K562 (cell line): Measurements from ENCODE around the gene NMUR1. TPM values are rescaled to one million over a fixed set of nuclear protein-coding genes. Genes with fewer than 3 reads are reported as not detected.

Experiments used
- ATAC-seq: fragments of 200-7000 bp; cut with Tn5 transposase; 3 replicates; pipeline ENCODE4 v1.9.1; 2020; ENCODE audit warnings: moderate library complexity
- BruUV-seq: library from RNA; stranded (reverse); fragments of 400-500 nt; replicated peaks from 2 replicates; lab custom pipeline; 2021; lab: Mats Ljungman, UMichigan
- CTCF ChIA-PET: fragments of 300-600 bp; formaldehyde crosslinking; extraction: SDS; loops from one replicate; lab custom pipeline; 2021; ENCODE audit warnings: low intra/inter-chr PET ratio; lab: Yijun Ruan, JAX
- POLR2A ChIA-PET: fragments of 300-600, 350-650 bp; sonication (Branson Sonifier 250); formaldehyde crosslinking; extraction: SDS; loops from one replicate; lab custom pipeline; 2021; ENCODE audit warnings: antibody characterized with exemption, inconsistent platforms; lab: Yijun Ruan, JAX
- DNase-seq, 4 experiments: peaks; one replicate each; pipeline versions ENCODE4 v3.0.0 to v3.0.0-alpha.2; 2011 to 2018; ENCODE audit warnings: low spot score in 3 of 4, mixed read lengths in 3 of 4; ENCODE audit errors: extremely low read depth in 1 of 4
- FAIRE-seq: peaks from 2 replicates; lab custom pipeline; 2011; peaks lifted over from hg19 to GRCh38; lab: Jason Lieb, UNC
- H2AFZ ChIP-seq: 2 replicates; pipeline ENCODE4 v1.6.0; 2011; ENCODE audit warnings: low read depth, low read length, control low read depth, inconsistent platforms
- H3K27ac ChIP-seq: fragments of 200-600 bp; 3 replicates; pipeline ENCODE4 v1.8.0; 2011; ENCODE audit warnings: low read depth, mild to moderate bottlenecking, control low read depth, inconsistent platforms, low read length, moderate library complexity, mixed read lengths; ENCODE audit errors: extremely low read depth
- H3K27me3 ChIP-seq, 2 experiments: fragments of 300-600 bp in 1 of 2; 2 replicates in 1 of 2; 3 replicates in 1 of 2; pipeline versions ENCODE4 v1.6.0 to v1.8.0; 2011; ENCODE audit warnings: inconsistent platforms in 2 of 2, low read length in 2 of 2, mild to moderate bottlenecking in 1 of 2, mixed read lengths in 1 of 2, moderate library complexity in 1 of 2; ENCODE audit not compliant: control insufficient read depth in 2 of 2, insufficient read depth in 2 of 2
- H3K36me3 ChIP-seq: fragments of 300-600 bp; 3 replicates; pipeline ENCODE4 v1.8.0; 2011; ENCODE audit warnings: mild to moderate bottlenecking, low read length, inconsistent platforms; ENCODE audit not compliant: control insufficient read depth, insufficient read depth
- H3K4me1 ChIP-seq, 2 experiments: fragments of 200-600 bp in 1 of 2; replicated peaks in 1 of 2; 2 replicates in 1 of 2; 3 replicates in 1 of 2; pipeline versions ENCODE4 v1.5.1 to v1.8.0; 2011; ENCODE audit warnings: inconsistent platforms in 2 of 2, low read length in 2 of 2, mild to moderate bottlenecking in 1 of 2, mixed read lengths in 1 of 2, moderate library complexity in 1 of 2; ENCODE audit not compliant: control insufficient read depth in 2 of 2, insufficient read depth in 2 of 2
- H3K4me2 ChIP-seq: 2 replicates; pipeline ENCODE4 v1.6.1; 2011; ENCODE audit warnings: low read length, control low read depth, inconsistent platforms, mixed read lengths; ENCODE audit not compliant: insufficient read depth
- H3K4me3 ChIP-seq: fragments of 200-600 bp; sonication (generic), shearing (Covaris generic); 2 replicates; pipeline ENCODE4 v1.5.1; 2016; ENCODE audit warnings: control low read depth, inconsistent platforms
- H3K79me2 ChIP-seq: fragments of 200-600 bp; 3 replicates; pipeline ENCODE4 v1.8.0; 2011; ENCODE audit warnings: low read length, inconsistent platforms; ENCODE audit not compliant: control insufficient read depth, insufficient read depth
- H3K9ac ChIP-seq, 2 experiments: 2 replicates each; pipeline versions ENCODE4 v1.6.0 to v1.6.1; 2011; ENCODE audit warnings: low read depth in 2 of 2, low read length in 2 of 2, control low read depth in 1 of 2, inconsistent platforms in 1 of 2, mild to moderate bottlenecking in 1 of 2, mixed read lengths in 1 of 2; ENCODE audit not compliant: insufficient read depth in 1 of 2
- H3K9me1 ChIP-seq: one replicate; pipeline ENCODE4 v1.6.0; 2011; ENCODE audit warnings: inconsistent platforms, mild to moderate bottlenecking, low read length, moderate library complexity; ENCODE audit not compliant: control insufficient read depth, insufficient read depth
- H3K9me3 ChIP-seq: replicated peaks from 2 replicates; pipeline ENCODE4 v1.5.1; 2011; ENCODE audit warnings: low read depth, low read length, inconsistent platforms; ENCODE audit not compliant: control insufficient read depth, insufficient read depth
- H4K20me1 ChIP-seq: replicated peaks from 2 replicates; pipeline ENCODE4 v1.6.1; 2011; ENCODE audit warnings: low read length, inconsistent platforms, mixed read lengths; ENCODE audit not compliant: control insufficient read depth, insufficient read depth
- HDAC6 ChIP-seq: IDR thresholded peaks from 2 replicates; pipeline ENCODE4 v1.6.1; 2012; ENCODE audit warnings: low read depth, mild to moderate bottlenecking, control low read depth, inconsistent platforms, low read length, moderate library complexity
- KLF6 ChIP-seq: fragments of 250-450 bp; sonication (Bioruptor Pico); IDR thresholded peaks from 2 replicates; pipeline ENCODE4 v1.4.0; 2020; ENCODE audit warnings: mild to moderate bottlenecking, moderate library complexity, borderline replicate concordance
- MEF2D ChIP-seq: conservative IDR thresholded peaks from 2 replicates; pipeline ENCODE4 v1.6.1; 2016; ENCODE audit warnings: low read depth, missing genetic modification characterization, missing compliant biosample characterization
- NFRKB ChIP-seq: fragments of 450-650 bp; IDR thresholded peaks from 2 replicates; pipeline ENCODE4 v1.6.1; 2016; ENCODE audit warnings: low read depth
- NR2C1 ChIP-seq, 2 experiments: fragments of 450-650 bp; IDR thresholded peaks; 2 replicates each; pipeline ENCODE4 v1.6.1; 2017; ENCODE audit warnings: mild to moderate bottlenecking in 2 of 2, antibody characterized with exemption in 1 of 2, inconsistent platforms in 1 of 2, missing compliant biosample characterization in 1 of 2, missing genetic modification characterization in 1 of 2
- SMAD4 ChIP-seq: fragments of 250-450 bp; sonication (Bioruptor Pico); conservative IDR thresholded peaks from 2 replicates; pipeline ENCODE4 v1.8.0; 2021; ENCODE audit warnings: inconsistent platforms, mild to moderate bottlenecking, moderate library complexity
- ZNF165 ChIP-seq: fragments of 250-450 bp; sonication (Bioruptor Pico); IDR thresholded peaks from 2 replicates; pipeline ENCODE4 v1.4.0; 2020; ENCODE audit warnings: borderline replicate concordance
- ZNF3 ChIP-seq: fragments of 250-450 bp; sonication (Bioruptor Pico); IDR thresholded peaks from 2 replicates; pipeline ENCODE4 v1.5.0; 2021; ENCODE audit warnings: mild to moderate bottlenecking, moderate library complexity
- ZNF347 ChIP-seq: fragments of 450-650 bp; formaldehyde crosslinking; IDR thresholded peaks from 2 replicates; pipeline ENCODE4 v1.4.0; 2020; ENCODE audit warnings: low read depth, mild to moderate bottlenecking, moderate library complexity
- WGBS: fragments of 100-300 bp; shearing (Covaris generic); methylation state at CpG from one replicate; pipeline ENCODE4 v1.1.6; 2016; ENCODE audit warnings: low coverage, mixed read lengths; ENCODE audit not compliant: insufficient coverage; ENCODE audit errors: missing lambda C conversion rate; 5-methylcytosine and 5-hydroxymethylcytosine counted together
- in situ Hi-C: fragments of 300-500 bp; cut with MboI; formaldehyde crosslinking; loops from 4 replicates; pipeline ENCODE4 v1.15.0; 2018; ENCODE audit warnings: inconsistent platforms, mixed read lengths
- intact Hi-C: fragments of 100-400 bp; cut with micrococcal nuclease; formaldehyde crosslinking; loops from 2 replicates; pipeline ENCODE4 v1.14.2; 2022
- polyA plus RNA-seq, 8 experiments: library from polyadenylated mRNA; depleted of rRNA in 4 of 8; stranded (reverse) in 5 of 8; unstranded in 3 of 8; fragments of >200 nt; fragmentation: Nextera tagmentation in 2 of 8; fragmentation: Illumina TruSeq in 1 of 8; extraction: Ambion mirVana in 2 of 8; extraction: Trizol in 1 of 8; gene quantifications; 2 replicates each; pipeline versions ENCODE4 v1.2.1 to v1.2.3, GENCODE V29; 2011 to 2014; ENCODE audit warnings: inconsistent platforms in 1 of 8, missing spikeins in 1 of 8
- total RNA-seq, 7 experiments: library from RNA; depleted of rRNA in 6 of 7; stranded (reverse); fragments of >200 nt in 6 of 7; fragmentation: Illumina TruSeq in 2 of 7; extraction: Trizol in 2 of 7; gene quantifications; 2 replicates each; pipeline versions ENCODE4 v1.2.1 to v1.2.3, GENCODE V29; 2011 to 2021; ENCODE audit warnings: low replicate concordance in 1 of 7
- TF ChIP-seq, protein P1 (sequence below), 2 experiments: fragments of 450-650 bp; IDR thresholded peaks; 2 replicates each; pipeline ENCODE4 v1.6.1; 2016

The NMUR1 gene
- total and polyA plus RNA-seq, 9 of the 15 experiments (the other 6 are each of a cell fraction or from before 2014, with no cell fraction given), result 0.01 to 0.27 (median 0.15) TPM

DNA sequence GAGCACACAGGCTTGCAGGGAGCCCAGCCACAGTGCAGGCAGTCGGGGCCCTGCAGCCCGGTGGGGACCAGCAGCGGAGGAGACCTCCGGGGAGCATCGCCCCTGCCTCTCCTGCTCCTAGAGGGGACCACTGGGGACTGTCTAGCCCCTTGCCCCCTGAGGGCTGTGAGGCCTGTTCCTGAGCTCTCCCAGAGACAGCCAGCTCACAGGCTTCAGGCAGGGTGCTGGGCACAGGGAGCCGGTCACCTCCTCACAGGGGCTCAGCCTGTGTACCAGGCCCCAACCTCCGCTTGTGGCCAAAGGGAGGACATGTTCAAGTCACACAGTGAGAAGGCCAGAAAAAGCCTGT, 3.5 kb upstream of the NMUR1 start (continued):
- TF ChIP-seq NFRKB (no peak), KLF6 (CRISPR knock-in tag) (no peak), SMAD4 (CRISPR knock-in tag) (no peak), ZNF165 (no peak)

DNA sequence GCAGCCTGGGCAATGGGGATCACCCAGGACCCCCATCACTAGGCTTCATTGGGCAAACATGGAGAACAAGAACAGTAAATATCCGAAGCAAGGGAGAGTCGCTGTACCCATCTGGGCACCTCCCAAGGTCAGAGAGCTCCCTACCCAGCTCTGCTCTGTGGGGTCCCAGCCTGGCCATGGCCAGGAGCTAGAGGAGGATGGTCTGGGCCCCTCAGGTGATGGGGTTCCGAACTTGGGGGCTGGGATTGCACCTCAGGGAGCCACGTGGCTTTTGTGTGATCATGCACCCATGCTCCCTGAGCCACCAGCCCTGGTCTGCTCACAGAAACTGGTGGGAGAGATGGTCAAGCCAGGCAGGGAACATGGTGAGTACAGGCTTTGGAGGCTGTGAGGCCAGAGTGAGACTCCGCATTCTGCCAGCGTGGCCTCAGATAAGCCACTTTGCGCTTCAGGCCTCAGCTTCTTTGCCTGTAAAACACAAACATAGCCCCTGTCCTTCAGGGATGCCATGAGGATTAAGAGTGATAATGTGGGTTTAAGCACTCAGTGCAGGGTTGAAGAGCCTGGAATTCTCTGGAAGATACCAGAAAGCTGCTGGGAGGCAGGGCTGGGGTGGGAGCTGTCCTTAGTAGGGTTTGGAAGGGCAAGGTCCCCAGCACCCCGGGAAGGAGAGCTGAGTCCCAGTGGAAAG, 3.0 kb upstream of the NMUR1 start:
- Histone ChIP-seq H3K4me1 (peaks cover 0 to 18% of the 10 kb centered on the region in 2 experiments; a peak in 2 of 5 replicates), H3K4me2 (no peak overlapping the region), H3K36me3 (no peaks in the 10 kb centered on the region), H3K9ac (no peak overlapping the region), H3K27ac (no peak overlapping the region), H2AFZ (no peak overlapping the region), H3K9me3 (no peaks in the 10 kb centered on the region), H3K4me3 (no peak overlapping the region), H3K79me2 (no peaks in the 10 kb centered on the region)
- in situ Hi-C loops, result no loop called here
- ATAC-seq (no peak), DNase-seq (no peak)
- intact Hi-C loops, result no loop called here
- WGBS, result 20% methylated on average over 7 of the region's 8 CpGs
- POLR2A ChIA-PET, result interaction anchor here (1.0 kb wide), 1 partner anchor 12 kb away, joined by 3 read pairs; no protein-coding TSS in a partner anchor
- CTCF ChIA-PET, result no interaction called here
- no TSS peak for BruUV-seq
- TF ChIP-seq ZNF3 (CRISPR knock-in tag) (no peak), MEF2D (tag) (no peak), NR2C1 (IDR thresholded peaks at IDR 0.05) (no peak), NR2C1 (tag; IDR thresholded peaks at IDR 0.05) (no peak), ZNF347 (CRISPR knock-in tag) (no peak), HDAC6 (no peak)
- TF ChIP-seq, protein P1, sequence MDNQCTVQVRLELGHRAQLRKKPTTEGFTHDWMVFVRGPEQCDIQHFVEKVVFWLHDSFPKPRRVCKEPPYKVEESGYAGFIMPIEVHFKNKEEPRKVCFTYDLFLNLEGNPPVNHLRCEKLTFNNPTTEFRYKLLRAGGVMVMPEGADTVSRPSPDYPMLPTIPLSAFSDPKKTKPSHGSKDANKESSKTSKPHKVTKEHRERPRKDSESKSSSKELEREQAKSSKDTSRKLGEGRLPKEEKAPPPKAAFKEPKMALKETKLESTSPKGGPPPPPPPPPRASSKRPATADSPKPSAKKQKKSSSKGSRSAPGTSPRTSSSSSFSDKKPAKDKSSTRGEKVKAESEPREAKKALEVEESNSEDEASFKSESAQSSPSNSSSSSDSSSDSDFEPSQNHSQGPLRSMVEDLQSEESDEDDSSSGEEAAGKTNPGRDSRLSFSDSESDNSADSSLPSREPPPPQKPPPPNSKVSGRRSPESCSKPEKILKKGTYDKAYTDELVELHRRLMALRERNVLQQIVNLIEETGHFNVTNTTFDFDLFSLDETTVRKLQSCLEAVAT (IDR thresholded peaks at IDR 0.05), result no peak
- TF ChIP-seq, all 486 proteins: peak for 0
- no peaks in the 10 kb centered on the region for H3K9me1 ChIP-seq
- peaks cover 0 to 16% of the 10 kb centered on the region in 2 experiments; a peak in 2 of 5 replicates for H3K27me3 ChIP-seq
- H4K20me1 ChIP-seq, result no peaks in the 10 kb centered on the region
- no peak for FAIRE-seq
